Subcutaneous adipose tissue (tissue), 4 donors: ENCODE measurements around the gene TACC2. TPM values are rescaled to one million over a fixed set of nuclear protein-coding genes. Genes with fewer than 3 reads are reported as not detected.

Experiments
- total RNA-seq, 4 donors: library from RNA; depleted of rRNA; stranded (reverse); fragments of >200 nt; gene quantifications; one replicate each; pipeline ENCODE4 v1.1.0, GENCODE V29; 2016
- TF ChIP-seq, protein P1 (sequence below): fragments of 450-650 bp; IDR thresholded peaks from one replicate; pipeline ENCODE4 v1.5.1; 2016; ENCODE audit warnings: low read depth, mild to moderate bottlenecking, control low read depth, antibody characterized with exemption, moderate library complexity

Gene TACC2
- total RNA-seq, 4 donors from 2014 or later: 16.1 to 71.6 (median 23.3) TPM

GRCh38 chr10:122233857-122234348 lies 244.9 kb downstream of the TACC2 start:
- TF ChIP-seq, protein P1, sequence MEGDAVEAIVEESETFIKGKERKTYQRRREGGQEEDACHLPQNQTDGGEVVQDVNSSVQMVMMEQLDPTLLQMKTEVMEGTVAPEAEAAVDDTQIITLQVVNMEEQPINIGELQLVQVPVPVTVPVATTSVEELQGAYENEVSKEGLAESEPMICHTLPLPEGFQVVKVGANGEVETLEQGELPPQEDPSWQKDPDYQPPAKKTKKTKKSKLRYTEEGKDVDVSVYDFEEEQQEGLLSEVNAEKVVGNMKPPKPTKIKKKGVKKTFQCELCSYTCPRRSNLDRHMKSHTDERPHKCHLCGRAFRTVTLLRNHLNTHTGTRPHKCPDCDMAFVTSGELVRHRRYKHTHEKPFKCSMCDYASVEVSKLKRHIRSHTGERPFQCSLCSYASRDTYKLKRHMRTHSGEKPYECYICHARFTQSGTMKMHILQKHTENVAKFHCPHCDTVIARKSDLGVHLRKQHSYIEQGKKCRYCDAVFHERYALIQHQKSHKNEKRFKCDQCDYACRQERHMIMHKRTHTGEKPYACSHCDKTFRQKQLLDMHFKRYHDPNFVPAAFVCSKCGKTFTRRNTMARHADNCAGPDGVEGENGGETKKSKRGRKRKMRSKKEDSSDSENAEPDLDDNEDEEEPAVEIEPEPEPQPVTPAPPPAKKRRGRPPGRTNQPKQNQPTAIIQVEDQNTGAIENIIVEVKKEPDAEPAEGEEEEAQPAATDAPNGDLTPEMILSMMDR: no peak

- TF ChIP-seq, protein P1: no peak
Measured at GRCh38 chr10:122234416-122234815, 245.5 kb downstream of the TACC2 start.

GRCh38 chr10:122236690-122237306 lies 247.8 kb downstream of the TACC2 start:
- TF ChIP-seq, protein P1: no peak

GRCh38 chr10:122237331-122237990 lies 248.5 kb downstream of the TACC2 start:
- TF ChIP-seq, protein P1: no peak

GRCh38 chr10:122239578-122240257 lies 250.8 kb downstream of the TACC2 start:
- TF ChIP-seq, protein P1: no peak

- TF ChIP-seq, protein P1: no peak
Measured at GRCh38 chr10:122240401-122240800, 251.4 kb downstream of the TACC2 start.

- TF ChIP-seq, protein P1: no peak
Measured at GRCh38 chr10:122241836-122242235, 252.9 kb downstream of the TACC2 start.
